ENCODE data around the gene TRIM24. TPM values are rescaled to one million over a fixed set of nuclear protein-coding genes. Genes with fewer than 3 reads are reported as not detected.

TRIM24 gene
- total and polyA plus RNA-seq, 2 of the 13 experiments (the other 11 are each of a cell fraction or from before 2014, with no cell fraction given) = 100 to 106 TPM

- TF ChIP-seq, protein P1, sequence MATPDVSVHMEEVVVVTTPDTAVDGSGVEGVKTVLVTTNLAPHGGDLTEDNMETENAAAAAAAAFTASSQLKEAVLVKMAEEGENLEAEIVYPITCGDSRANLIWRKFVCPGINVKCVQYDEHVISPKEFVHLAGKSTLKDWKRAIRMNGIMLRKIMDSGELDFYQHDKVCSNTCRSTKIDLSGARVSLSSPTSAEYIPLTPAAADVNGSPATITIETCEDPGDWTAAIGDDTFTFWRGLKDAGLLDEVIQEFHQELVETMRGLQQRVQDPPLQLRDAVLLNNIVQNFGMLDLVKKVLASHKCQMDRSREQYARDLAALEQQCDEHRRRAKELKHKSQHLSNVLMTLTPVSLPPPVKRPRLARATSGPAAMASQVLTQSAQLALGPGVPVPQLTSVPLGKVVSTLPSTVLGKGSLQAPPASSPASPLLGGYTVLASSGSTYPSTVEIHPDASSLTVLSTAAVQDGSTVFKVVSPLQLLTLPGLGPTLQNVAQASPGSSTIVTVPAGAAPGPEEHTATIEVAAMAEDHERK (CRISPR knock-in tag; IDR thresholded peaks at IDR 0.05; ENCODE audit: low read depth) = no peak
- TF ChIP-seq TBX2 (CRISPR knock-in tag; IDR thresholded peaks at IDR 0.05; ENCODE audit: borderline replicate concordance) (no peak), ZKSCAN1 (IDR thresholded peaks at IDR 0.05; ENCODE audit: low read length) (no peak), BHLHE40 (IDR thresholded peaks at IDR 0.05; ENCODE audit: low read length) (no peak), TRAFD1 (CRISPR knock-in tag; IDR thresholded peaks at IDR 0.05; ENCODE audit: borderline replicate concordance) (no peak), ZNF317 (CRISPR knock-in tag; IDR thresholded peaks at IDR 0.05) (no peak), POLR2A (IDR thresholded peaks at IDR 0.05; ENCODE audit: insufficient read depth in 1 of 2, low read depth in 2 of 2, low read length in 2 of 2) (peak in 1 of 2 experiments; percentile 15; a peak in 2 of 4 replicates), ZNF253 (CRISPR knock-in tag; IDR thresholded peaks at IDR 0.05; ENCODE audit: borderline replicate concordance) (no peak), TSC22D2 (CRISPR knock-in tag; IDR thresholded peaks at IDR 0.05; ENCODE audit: borderline replicate concordance) (0 out of 2 replicates have a peak, but pooled peaks have one; percentile 34), SRSF4 (IDR thresholded peaks at IDR 0.05; ENCODE audit: low read depth, low read length, poor library complexity, severe bottlenecking) (no peak), ZNF484 (CRISPR knock-in tag; IDR thresholded peaks at IDR 0.05; ENCODE audit: borderline replicate concordance, low read depth) (no peak), ZSCAN30 (CRISPR knock-in tag; IDR thresholded peaks at IDR 0.05) (0 out of 2 replicates have a peak, but pooled peaks have one; percentile 51), EP300 (IDR thresholded peaks at IDR 0.05; ENCODE audit: low read depth in 2 of 2, low read length in 2 of 2) (no peak), EP300 (CRISPR knock-in tag; IDR thresholded peaks at IDR 0.05; ENCODE audit: borderline replicate concordance) (no peak), MIXL1 (CRISPR knock-in tag; IDR thresholded peaks at IDR 0.05) (no peak), MEIS2 (CRISPR knock-in tag; IDR thresholded peaks at IDR 0.05) (peak; percentile 42; the same call in 1 of the 2 replicates), FOXJ3 (CRISPR knock-in tag; IDR thresholded peaks at IDR 0.05; ENCODE audit: borderline replicate concordance) (no peak), ZNF431 (CRISPR knock-in tag; IDR thresholded peaks at IDR 0.05; ENCODE audit: borderline replicate concordance, low read depth) (no peak), KMT2A (CRISPR knock-in tag; IDR thresholded peaks at IDR 0.05) (peak; percentile 69; the same call in 1 of the 2 replicates), ZMYM4 (CRISPR knock-in tag; IDR thresholded peaks at IDR 0.05) (0 out of 2 replicates have a peak, but pooled peaks have one; percentile 13), ZBTB38 (CRISPR knock-in tag; IDR thresholded peaks at IDR 0.05) (0 out of 2 replicates have a peak, but pooled peaks have one; percentile 40), ZNF382 (CRISPR knock-in tag; IDR thresholded peaks at IDR 0.05; ENCODE audit: borderline replicate concordance) (no peak), KAT2B (IDR thresholded peaks at IDR 0.05; ENCODE audit: borderline replicate concordance, low read depth, low read length) (no peak)
- TF ChIP-seq, protein P2, sequence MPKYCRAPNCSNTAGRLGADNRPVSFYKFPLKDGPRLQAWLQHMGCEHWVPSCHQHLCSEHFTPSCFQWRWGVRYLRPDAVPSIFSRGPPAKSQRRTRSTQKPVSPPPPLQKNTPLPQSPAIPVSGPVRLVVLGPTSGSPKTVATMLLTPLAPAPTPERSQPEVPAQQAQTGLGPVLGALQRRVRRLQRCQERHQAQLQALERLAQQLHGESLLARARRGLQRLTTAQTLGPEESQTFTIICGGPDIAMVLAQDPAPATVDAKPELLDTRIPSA (CRISPR knock-in tag; IDR thresholded peaks at IDR 0.05; ENCODE audit: borderline replicate concordance) = no peak
- TF ChIP-seq, protein P3, sequence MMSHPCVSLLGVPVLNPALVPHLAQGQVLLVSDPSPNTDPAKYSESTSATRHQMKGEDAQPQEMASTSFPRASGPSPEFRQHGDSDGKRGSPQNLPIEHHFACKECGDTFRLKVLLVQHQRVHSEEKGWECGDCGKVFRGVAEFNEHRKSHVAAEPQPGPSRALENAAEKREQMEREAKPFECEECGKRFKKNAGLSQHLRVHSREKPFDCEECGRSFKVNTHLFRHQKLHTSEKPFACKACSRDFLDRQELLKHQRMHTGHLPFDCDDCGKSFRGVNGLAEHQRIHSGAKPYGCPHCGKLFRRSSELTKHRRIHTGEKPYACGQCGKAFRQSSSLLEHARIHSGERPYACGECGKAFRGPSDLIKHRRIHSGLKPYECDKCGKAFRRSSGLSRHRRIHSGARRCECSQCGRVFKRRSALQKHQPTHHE (CRISPR knock-in tag; IDR thresholded peaks at IDR 0.05; ENCODE audit: borderline replicate concordance) = no peak
Observed at GRCh38 chr7:138460649-138461607, 869 bp downstream of the TRIM24 start (continued).
